Measurements from ENCODE around the gene CA9.
A peak's percentile ranks its signal among the peaks of the same experiment; 100 is the strongest.

CA9 gene

GRCh38 chr9:35687972-35688557 lies 14.3 kb downstream of the CA9 start:
- ATAC-seq (replicated peaks): no peak
- Mint-ChIP-seq H3K36me3 (no peaks in the 10 kb centered on the region), H3K27ac (no peak overlapping the region), H3K27me3 (no peaks in the 10 kb centered on the region), H3K9me3 (no peaks in the 10 kb centered on the region), H3K4me1 (peaks cover 18 to 33% of the 10 kb centered on the region in 2 donors), H3K4me3 (no peak overlapping the region)
- DNase-seq: no peak

- ATAC-seq (replicated peaks): peak; percentile 50 to 70
- Mint-ChIP-seq H3K9me3 (no peaks in the 10 kb centered on the region), H3K4me3 (peak overlapping the region; percentile 33 to 75), H3K27ac (peak overlapping the region; percentile 72), H3K36me3 (no peaks in the 10 kb centered on the region), H3K27me3 (no peaks in the 10 kb centered on the region), H3K4me1 (peaks cover 18 to 33% of the 10 kb centered on the region in 2 donors)
- DNase-seq: no peak
These were observed 15.1 kb downstream of the CA9 start for GRCh38 chr9:35688558-35689541.

GRCh38 chr9:35689542-35690293 lies 16.0 kb downstream of the CA9 start, which contains the start of gene TPM2:
Gene TPM2, minus strand, starts transcription at chr9:35689925. Its CDS starts 108 bp downstream, at chr9:35689817.
- DNase-seq (no peak), ATAC-seq (replicated peaks) (peak in 1 of 2 donors; percentile 36)
- Mint-ChIP-seq H3K27ac (peak within 1 kb of the TSS; percentile 80), H3K9me3 (no peaks in the 10 kb centered on the region), H3K36me3 (no peaks in the 10 kb centered on the region), H3K4me1 (peaks cover 18 to 33% of the 10 kb centered on the region in 2 donors), H3K4me3 (peak within 1 kb of the TSS; percentile 92 to 93), H3K27me3 (no peaks in the 10 kb centered on the region)

GRCh38 chr9:35690294-35690613 lies 16.5 kb downstream of the CA9 start:
- ATAC-seq (replicated peaks) (no peak), DNase-seq (no peak)
- H3K36me3 Mint-ChIP-seq: no peaks in the 10 kb centered on the region
- peak overlapping the region; percentile 67 for H3K27ac Mint-ChIP-seq
- H3K4me3 Mint-ChIP-seq: peak overlapping the region; percentile 78 to 93
- no peaks in the 10 kb centered on the region for H3K9me3 Mint-ChIP-seq
- peaks cover 18 to 33% of the 10 kb centered on the region in 2 donors for H3K4me1 Mint-ChIP-seq
- no peaks in the 10 kb centered on the region for H3K27me3 Mint-ChIP-seq

- peak overlapping the region; percentile 92 to 93 for H3K4me3 Mint-ChIP-seq
- ATAC-seq (replicated peaks) (peak; percentile 39 to 47), DNase-seq (no peak)
- H3K27me3 Mint-ChIP-seq: no peaks in the 10 kb centered on the region
- no peaks in the 10 kb centered on the region for H3K36me3 Mint-ChIP-seq
- H3K27ac Mint-ChIP-seq: peak overlapping the region; percentile 80
- peaks cover 18 to 33% of the 10 kb centered on the region in 2 donors for H3K4me1 Mint-ChIP-seq
- H3K9me3 Mint-ChIP-seq: no peaks in the 10 kb centered on the region
These were observed 17.0 kb downstream of the CA9 start for GRCh38 chr9:35690614-35691333.

- Mint-ChIP-seq H3K27me3 (no peaks in the 10 kb centered on the region), H3K36me3 (peaks cover under 1 to 1% of the 10 kb centered on the region in 2 donors), H3K4me3 (peak overlapping the region; percentile 92 to 93), H3K27ac (peak overlapping the region; percentile 80), H3K9me3 (no peaks in the 10 kb centered on the region), H3K4me1 (peaks cover 18 to 34% of the 10 kb centered on the region in 2 donors)
- DNase-seq (no peak), ATAC-seq (replicated peaks) (peak in 1 of 2 donors; percentile 37)
These were observed 17.6 kb downstream of the CA9 start for GRCh38 chr9:35691334-35691650.

- H3K27me3 Mint-ChIP-seq: no peaks in the 10 kb centered on the region
- no peaks in the 10 kb centered on the region for H3K9me3 Mint-ChIP-seq
- no peak overlapping the region for H3K27ac Mint-ChIP-seq
- ATAC-seq (replicated peaks) (no peak), DNase-seq (no peak)
- peak overlapping the region; percentile 92 to 93 for H3K4me3 Mint-ChIP-seq
- peaks cover 21 to 39% of the 10 kb centered on the region in 2 donors for H3K4me1 Mint-ChIP-seq
- H3K36me3 Mint-ChIP-seq: peaks cover 6% of the 10 kb centered on the region in 2 donors
These were observed 18.1 kb downstream of the CA9 start for GRCh38 chr9:35691757-35692301.

GRCh38 chr9:35695943-35696401 lies 22.2 kb downstream of the CA9 start:
- no peak for ATAC-seq (replicated peaks)
- no peaks in the 10 kb centered on the region for H3K27me3 Mint-ChIP-seq
- peak overlapping the region; percentile 37 for H3K27ac Mint-ChIP-seq
- H3K9me3 Mint-ChIP-seq: no peaks in the 10 kb centered on the region
- peaks cover 24% of the 10 kb centered on the region in 2 donors for H3K36me3 Mint-ChIP-seq
- H3K4me1 Mint-ChIP-seq: peaks cover 15 to 29% of the 10 kb centered on the region in 2 donors
- no peak overlapping the region for H3K4me3 Mint-ChIP-seq
- no peak for DNase-seq

- no peaks in the 10 kb centered on the region for H3K27me3 Mint-ChIP-seq
- H3K4me3 Mint-ChIP-seq: no peak overlapping the region
- peaks cover 24% of the 10 kb centered on the region in 2 donors for H3K36me3 Mint-ChIP-seq
- DNase-seq (peak; percentile 47), ATAC-seq (replicated peaks) (peak; percentile 88 to 92)
- H3K27ac Mint-ChIP-seq: peak overlapping the region; percentile 62
- no peaks in the 10 kb centered on the region for H3K9me3 Mint-ChIP-seq
- peaks cover 13 to 22% of the 10 kb centered on the region in 2 donors for H3K4me1 Mint-ChIP-seq
These were observed 22.9 kb downstream of the CA9 start for GRCh38 chr9:35696520-35697215.

- ATAC-seq (replicated peaks): no peak
- Mint-ChIP-seq H3K4me1 (peaks cover 9 to 17% of the 10 kb centered on the region in 2 donors), H3K9me3 (no peaks in the 10 kb centered on the region)
These were observed 23.8 kb downstream of the CA9 start for GRCh38 chr9:35697486-35697885.

GRCh38 chr9:35698231-35698630 lies 24.5 kb downstream of the CA9 start:
- Mint-ChIP-seq H3K4me1 (peaks cover 12 to 21% of the 10 kb centered on the region in 2 donors), H3K9me3 (no peaks in the 10 kb centered on the region), H3K36me3 (peaks cover 31% of the 10 kb centered on the region in 2 donors), H3K4me3 (no peak overlapping the region), H3K27ac (no peak overlapping the region), H3K27me3 (no peaks in the 10 kb centered on the region)
- no peak for DNase-seq
- ATAC-seq (replicated peaks): no peak

More at GRCh38 chr9:35697486-35697885, 23.8 kb downstream of the CA9 start:
- Mint-ChIP-seq H3K27me3 (no peaks in the 10 kb centered on the region), H3K27ac (no peak overlapping the region), H3K36me3 (peaks cover 24% of the 10 kb centered on the region in 2 donors), H3K4me3 (no peak overlapping the region)
- DNase-seq: no peak

GRCh38 chr9:35700031-35700430 lies 26.3 kb downstream of the CA9 start:
- ATAC-seq (replicated peaks): no peak
- peaks cover 41 to 49% of the 10 kb centered on the region in 2 donors for H3K36me3 Mint-ChIP-seq
- no peak for DNase-seq
- no peak overlapping the region for H3K27ac Mint-ChIP-seq
- no peaks in the 10 kb centered on the region for H3K27me3 Mint-ChIP-seq
- no peaks in the 10 kb centered on the region for H3K9me3 Mint-ChIP-seq
- H3K4me1 Mint-ChIP-seq: peaks cover 12 to 22% of the 10 kb centered on the region in 2 donors
- H3K4me3 Mint-ChIP-seq: no peak overlapping the region

GRCh38 chr9:35700942-35701341 lies 27.2 kb downstream of the CA9 start:
- ATAC-seq (replicated peaks): no peak
- no peaks in the 10 kb centered on the region for H3K27me3 Mint-ChIP-seq

More at GRCh38 chr9:35700942-35701341, 27.2 kb downstream of the CA9 start:
- H3K27ac Mint-ChIP-seq: no peak overlapping the region
- H3K9me3 Mint-ChIP-seq: no peaks in the 10 kb centered on the region
- no peak for DNase-seq
- H3K4me3 Mint-ChIP-seq: no peak overlapping the region
- H3K36me3 Mint-ChIP-seq: peaks cover 44 to 57% of the 10 kb centered on the region in 2 donors
- H3K4me1 Mint-ChIP-seq: peaks cover 12 to 22% of the 10 kb centered on the region in 2 donors
